SK-N-SH treated with all-trans-retinoic acid at 6 μM for 48 hours (cell line): Measurements from ENCODE around the gene SLC30A1.

Source experiments
- ATAC-seq: fragments of 200-7000 bp; cut with Tn5 transposase; 3 replicates; pipeline ENCODE4 v1.9.1; 2020; ENCODE audit warnings: mild to moderate bottlenecking, moderate library complexity
- ARNTL ChIP-seq: fragments of 450-650 bp; formaldehyde crosslinking; IDR thresholded peaks from 2 replicates; pipeline ENCODE4 v1.5.0; 2020; ENCODE audit warnings: low read depth, mild to moderate bottlenecking, moderate library complexity, borderline replicate concordance
- BACH2 ChIP-seq: fragments of 250-450 bp; sonication (Bioruptor Pico); IDR thresholded peaks from 2 replicates; pipeline ENCODE4 v1.9.0; 2021; ENCODE audit warnings: mild to moderate bottlenecking, borderline replicate concordance
- CREB5 ChIP-seq: fragments of 250-450 bp; sonication (Bioruptor Pico); IDR thresholded peaks from 2 replicates; pipeline ENCODE4 v1.5.1; 2020; ENCODE audit warnings: low read depth, mild to moderate bottlenecking, moderate library complexity
- CSDC2 ChIP-seq: fragments of 250-450 bp; sonication (Bioruptor Pico); IDR thresholded peaks from 2 replicates; pipeline ENCODE4 v1.5.0; 2020; ENCODE audit warnings: mild to moderate bottlenecking, moderate library complexity
- CSRNP3 ChIP-seq: fragments of 250-450 bp; sonication (Bioruptor Pico); IDR thresholded peaks from 2 replicates; pipeline ENCODE4 v1.5.1; 2021; ENCODE audit warnings: mild to moderate bottlenecking, moderate library complexity
- ESRRG ChIP-seq: fragments of 250-450 bp; sonication (Bioruptor Pico); IDR thresholded peaks from 2 replicates; pipeline ENCODE4 v1.6.1; 2021; ENCODE audit warnings: mild to moderate bottlenecking
- GLIS3 ChIP-seq: fragments of 250-450 bp; sonication (Bioruptor Pico); IDR thresholded peaks from 2 replicates; pipeline ENCODE4 v1.5.0; 2020; ENCODE audit warnings: mild to moderate bottlenecking, moderate library complexity
- ISL1 ChIP-seq: fragments of 250-450 bp; sonication (Bioruptor Pico); IDR thresholded peaks from 2 replicates; pipeline ENCODE4 v2.1.2; 2022; ENCODE audit warnings: mild to moderate bottlenecking, moderate library complexity
- OSR1 ChIP-seq: fragments of 250-450 bp; sonication (Bioruptor Pico); IDR thresholded peaks from 2 replicates; pipeline ENCODE4 v1.8.0; 2022; ENCODE audit warnings: moderate library complexity, mild to moderate bottlenecking, inconsistent platforms
- PATZ1 ChIP-seq: fragments of 250-450 bp; sonication (Bioruptor Pico); IDR thresholded peaks from 2 replicates; pipeline ENCODE4 v1.8.0; 2020; ENCODE audit warnings: mild to moderate bottlenecking, moderate library complexity, borderline replicate concordance
- POU6F1 ChIP-seq: fragments of 250-450 bp; sonication (Bioruptor Pico); IDR thresholded peaks from 2 replicates; pipeline ENCODE4 v1.8.0; 2021; ENCODE audit warnings: low read depth, mild to moderate bottlenecking, moderate library complexity, borderline replicate concordance
- PPARA ChIP-seq: fragments of 250-450 bp; sonication (Bioruptor Pico); IDR thresholded peaks from 2 replicates; pipeline ENCODE4 v1.5.0; 2020; ENCODE audit warnings: mild to moderate bottlenecking, borderline replicate concordance
- RARB ChIP-seq: fragments of 250-450 bp; sonication (Bioruptor Pico); IDR thresholded peaks from 2 replicates; pipeline ENCODE4 v1.8.0; 2021; ENCODE audit warnings: mild to moderate bottlenecking, moderate library complexity
- SNAI2 ChIP-seq: fragments of 250-450 bp; sonication (Bioruptor Pico); IDR thresholded peaks from 2 replicates; pipeline ENCODE4 v1.5.0; 2020; ENCODE audit warnings: mild to moderate bottlenecking, moderate library complexity
- TCF4 ChIP-seq: fragments of 250-450 bp; sonication (Bioruptor Pico); IDR thresholded peaks from 2 replicates; pipeline ENCODE4 v1.8.0; 2021; ENCODE audit warnings: mild to moderate bottlenecking, moderate library complexity, borderline replicate concordance
- TOX ChIP-seq: fragments of 250-450 bp; sonication (Bioruptor Pico); IDR thresholded peaks from 2 replicates; pipeline ENCODE4 v1.8.0; 2021; ENCODE audit warnings: mild to moderate bottlenecking, moderate library complexity, borderline replicate concordance
- TSHZ2 ChIP-seq: fragments of 250-450 bp; sonication (Bioruptor Pico); IDR thresholded peaks from 2 replicates; pipeline ENCODE4 v1.5.0; 2020; ENCODE audit warnings: mild to moderate bottlenecking, moderate library complexity
- ZC3H10 ChIP-seq: fragments of 250-450 bp; sonication (Bioruptor Pico); IDR thresholded peaks from 2 replicates; pipeline ENCODE4 v1.5.1; 2021; ENCODE audit warnings: mild to moderate bottlenecking, moderate library complexity
- ZFP3 ChIP-seq: fragments of 250-450 bp; sonication (Bioruptor Pico); IDR thresholded peaks from 2 replicates; pipeline ENCODE4 v1.5.0; 2020; ENCODE audit warnings: mild to moderate bottlenecking, moderate library complexity
- ZNF565 ChIP-seq: fragments of 450-650 bp; formaldehyde crosslinking; conservative IDR thresholded peaks from 2 replicates; pipeline ENCODE4 v1.5.0; 2020; ENCODE audit warnings: low read depth, mild to moderate bottlenecking, moderate library complexity
- ZNF70 ChIP-seq: fragments of 450-650 bp; formaldehyde crosslinking; IDR thresholded peaks from 2 replicates; pipeline ENCODE4 v1.5.0; 2020; ENCODE audit warnings: mild to moderate bottlenecking, moderate library complexity
- ZNF8 ChIP-seq: fragments of 450-650 bp; formaldehyde crosslinking; IDR thresholded peaks from 2 replicates; pipeline ENCODE4 v1.5.0; 2020; ENCODE audit warnings: mild to moderate bottlenecking, moderate library complexity

Gene SLC30A1

GRCh38 chr1:211605603-211606331 lies 26.8 kb upstream of the SLC30A1 start:
- ATAC-seq, result no peak
- TF ChIP-seq TCF4 (CRISPR knock-in tag) (no peak), CSRNP3 (CRISPR knock-in tag) (no peak)

- TF ChIP-seq ZFP3 (CRISPR knock-in tag), result no peak
- no peak for TF ChIP-seq OSR1 (CRISPR knock-in tag)
- no peak for TF ChIP-seq ZC3H10 (CRISPR knock-in tag)
- no peak for TF ChIP-seq TOX (CRISPR knock-in tag)
- TF ChIP-seq PPARA (CRISPR knock-in tag), result no peak
- TF ChIP-seq BACH2 (CRISPR knock-in tag), result no peak
- TF ChIP-seq ISL1 (CRISPR knock-in tag), result no peak
- TF ChIP-seq RARB (CRISPR knock-in tag), result no peak
- no peak for TF ChIP-seq ZNF565 (CRISPR knock-in tag)
- no peak for TF ChIP-seq ZNF8 (CRISPR knock-in tag)
- TF ChIP-seq CSRNP3 (CRISPR knock-in tag), result no peak
- no peak for TF ChIP-seq ARNTL (CRISPR knock-in tag)
- TF ChIP-seq CSDC2 (CRISPR knock-in tag), result no peak
- no peak for TF ChIP-seq SNAI2 (CRISPR knock-in tag)
- no peak for TF ChIP-seq CREB5 (CRISPR knock-in tag)
- no peak for ATAC-seq
Observed at GRCh38 chr1:211605034-211605433, 26.1 kb upstream of the SLC30A1 start.

GRCh38 chr1:211604548-211604947 lies 25.6 kb upstream of the SLC30A1 start:
- ATAC-seq, result 0 out of 3 replicates have a peak, but pooled peaks have one; percentile 22
- no peak for TF ChIP-seq CSRNP3 (CRISPR knock-in tag)
- no peak for TF ChIP-seq TOX (CRISPR knock-in tag)
- no peak for TF ChIP-seq GLIS3 (CRISPR knock-in tag)
- TF ChIP-seq POU6F1 (CRISPR knock-in tag), result no peak
- no peak for TF ChIP-seq ZFP3 (CRISPR knock-in tag)
- TF ChIP-seq ZC3H10 (CRISPR knock-in tag), result no peak
- TF ChIP-seq CSDC2 (CRISPR knock-in tag), result no peak
- TF ChIP-seq ZNF8 (CRISPR knock-in tag), result no peak
- TF ChIP-seq TCF4 (CRISPR knock-in tag), result no peak
- no peak for TF ChIP-seq ZNF70 (CRISPR knock-in tag)
- TF ChIP-seq ESRRG, result no peak
- TF ChIP-seq ZNF565 (CRISPR knock-in tag), result no peak
- TF ChIP-seq BACH2 (CRISPR knock-in tag), result no peak
- TF ChIP-seq PATZ1 (CRISPR knock-in tag), result no peak
- no peak for TF ChIP-seq ARNTL (CRISPR knock-in tag)
- TF ChIP-seq SNAI2 (CRISPR knock-in tag), result no peak
- no peak for TF ChIP-seq RARB (CRISPR knock-in tag)
- TF ChIP-seq TSHZ2 (CRISPR knock-in tag), result no peak
- TF ChIP-seq PPARA (CRISPR knock-in tag), result no peak
